ENCODE data around the gene GPR161. TPM values are rescaled to one million over a fixed set of nuclear protein-coding genes. Genes with fewer than 3 reads are reported as not detected.
A peak's percentile ranks its signal among the peaks of the same experiment; 100 is the strongest.

The GPR161 gene
- total RNA-seq, 8 experiments from 2014 or later: 2.3 to 36.7 (median 16.3) TPM

DNA sequence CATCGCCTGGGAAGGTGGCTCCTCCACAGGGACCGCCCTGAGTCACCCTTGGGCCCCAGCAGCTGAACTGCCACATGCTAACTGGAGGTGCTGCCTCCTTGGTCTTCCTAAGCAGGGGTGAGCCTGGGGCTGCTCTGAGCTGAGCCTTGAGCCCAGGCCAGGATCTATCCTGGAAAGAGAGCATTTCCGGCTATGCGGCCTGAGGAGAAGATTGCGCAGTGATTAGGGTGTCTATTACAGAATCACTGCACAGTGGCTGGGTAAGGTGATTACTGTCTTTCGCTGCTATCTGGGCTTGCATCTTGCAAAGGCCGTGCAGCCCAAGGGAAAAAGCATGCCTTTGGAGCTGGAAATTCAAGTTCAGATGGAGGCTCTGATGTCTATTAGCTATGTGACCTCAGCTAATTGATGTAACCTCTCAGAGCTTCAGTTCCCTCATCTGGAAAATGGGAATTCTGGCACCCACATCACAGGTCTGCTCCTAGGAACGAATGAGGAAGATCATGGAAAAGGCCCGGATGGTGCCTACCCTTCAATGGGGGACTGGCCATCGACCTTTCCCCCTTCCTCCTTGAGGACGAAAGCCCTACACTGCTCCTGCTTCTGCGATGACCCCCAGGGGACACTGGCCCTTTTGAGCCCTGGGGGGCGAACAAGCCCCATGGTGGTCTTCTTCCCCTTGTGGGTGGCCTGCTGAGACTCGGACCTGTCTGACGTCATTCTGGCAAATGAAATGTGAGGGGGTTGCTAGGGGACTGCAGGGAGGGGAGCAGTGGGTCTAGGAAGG is 38.0 kb downstream of the GPR161 start:
- 78 to 100% (median 88%) methylated on average over 2 to 12 of the region's 15 CpGs; no CpG with 5 or more reads in 4 of the 10 experiments for WGBS, 10 experiments
- in situ Hi-C loops (cut with MboI; ENCODE audit: low pct_unique_long_range_greater_than_20kb in 2 of 9, low sequenced_read_pairs in 9 of 9, unreplicated experiment in 9 of 9): no loop called here

GRCh38 chr1:168097921-168098528 is 38.7 kb downstream of the GPR161 start:
- ATAC-seq (replicated peaks in 6 of 8): no peak

More for the DNA sequence above, 38.0 kb downstream of the GPR161 start:
- peaks cover 0 to 6% of the 10 kb centered on the region in 2 donors for H3K4me1 ChIP-seq (replicated peaks in 1 of 2)
- no peak overlapping the region for H3K4me3 ChIP-seq
- no peak overlapping the region for H3K27ac ChIP-seq
- ATAC-seq (replicated peaks in 6 of 8): no peak

DNA sequence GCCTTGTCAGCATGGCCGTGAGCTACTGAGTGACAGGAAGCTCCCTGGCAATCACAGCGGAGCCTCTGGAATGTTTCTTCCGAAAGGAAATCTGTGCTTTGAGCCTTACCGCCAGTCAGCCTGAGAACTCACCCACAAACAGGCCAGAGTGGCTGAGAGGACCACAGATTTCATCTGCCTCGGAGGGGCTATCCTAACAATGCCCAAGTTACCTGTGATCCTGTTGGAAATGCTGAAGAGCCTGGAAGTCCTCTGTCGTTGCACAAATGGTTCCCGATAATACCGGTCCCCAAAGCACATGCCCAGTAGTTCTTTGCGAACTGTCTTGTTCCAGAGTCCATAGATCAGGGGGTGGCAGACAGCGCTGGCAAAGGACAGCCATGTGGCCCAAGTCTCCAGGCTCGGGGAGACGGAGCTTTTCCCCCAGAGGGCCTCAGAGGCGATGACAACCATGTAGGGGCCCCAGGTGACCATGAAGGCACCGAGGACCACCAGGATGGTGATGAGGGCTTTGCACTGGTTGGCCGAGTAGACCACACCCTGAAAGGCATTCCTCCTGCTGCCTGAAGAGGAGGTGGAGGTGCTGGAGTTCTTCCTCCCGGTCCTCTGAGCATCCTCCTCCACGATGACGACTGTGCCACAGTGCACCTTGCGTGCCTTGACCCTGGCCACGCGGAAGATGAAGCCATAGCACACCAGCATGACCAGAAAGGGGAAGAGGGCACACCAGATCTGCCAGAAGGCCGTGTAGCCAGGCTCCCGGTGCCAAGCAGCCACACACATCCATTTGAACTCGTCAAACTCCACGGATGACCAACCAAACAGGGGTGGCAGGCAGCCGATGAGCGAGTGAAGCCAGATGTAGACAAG is 40.2 kb downstream of the GPR161 start:
- Histone ChIP-seq H3K4me3 (no peak overlapping the region), H3K4me1 (replicated peaks in 1 of 2) (peaks cover 0 to 6% of the 10 kb centered on the region in 2 donors), H3K27ac (no peak overlapping the region)
- no peak for ATAC-seq (replicated peaks in 6 of 8)
- in situ Hi-C loops (cut with MboI; ENCODE audit: low pct_unique_long_range_greater_than_20kb in 2 of 9, low sequenced_read_pairs in 9 of 9, unreplicated experiment in 9 of 9): no loop called here
- WGBS, 10 experiments: 81 to 100% (median 92%) methylated on average over 3 to 21 of the region's 27 CpGs; no CpG with 5 or more reads in 1 of the 10 experiments

More at GRCh38 chr1:168097921-168098528, 38.7 kb downstream of the GPR161 start:
- 14 to 100% (median 89%) methylated on average over 1 to 9 of the region's 12 CpGs; no CpG with 5 or more reads in 4 of the 10 experiments for WGBS, 10 experiments
- H3K4me3 ChIP-seq: no peak overlapping the region
- peaks cover 0 to 6% of the 10 kb centered on the region in 2 donors for H3K4me1 ChIP-seq (replicated peaks in 1 of 2)
- no peak overlapping the region for H3K27ac ChIP-seq
- in situ Hi-C loops (cut with MboI; ENCODE audit: low pct_unique_long_range_greater_than_20kb in 2 of 9, low sequenced_read_pairs in 9 of 9, unreplicated experiment in 9 of 9): no loop called here

GRCh38 chr1:168095476-168095875 is 41.3 kb downstream of the GPR161 start:
- no peak overlapping the region for H3K4me3 ChIP-seq
- no peak overlapping the region for H3K27ac ChIP-seq
- peaks cover 0 to 6% of the 10 kb centered on the region in 2 donors for H3K4me1 ChIP-seq (replicated peaks in 1 of 2)
- in situ Hi-C loops (cut with MboI; ENCODE audit: low pct_unique_long_range_greater_than_20kb in 2 of 9, low sequenced_read_pairs in 9 of 9, unreplicated experiment in 9 of 9): no loop called here
- 67 to 100% (median 93%) methylated on average over 1 to 5 of the region's 6 CpGs; no CpG with 5 or more reads in 2 of the 10 experiments for WGBS, 10 experiments
- ATAC-seq (replicated peaks in 6 of 8): no peak

- 90 to 100% (median 100%) methylated on average over 1 to 4 of the region's 4 CpGs; no CpG with 5 or more reads in 6 of the 10 experiments for WGBS, 10 experiments
- H3K4me1 ChIP-seq (replicated peaks in 1 of 2): no peaks in the 10 kb centered on the region
- H3K27ac ChIP-seq: no peak overlapping the region
- in situ Hi-C loops (cut with MboI; ENCODE audit: low pct_unique_long_range_greater_than_20kb in 2 of 9, low sequenced_read_pairs in 9 of 9, unreplicated experiment in 9 of 9): no loop called here
- ATAC-seq (replicated peaks in 6 of 8): no peak
- no peak overlapping the region for H3K4me3 ChIP-seq
These were observed 43.1 kb downstream of the GPR161 start for GRCh38 chr1:168093616-168094015.

DNA sequence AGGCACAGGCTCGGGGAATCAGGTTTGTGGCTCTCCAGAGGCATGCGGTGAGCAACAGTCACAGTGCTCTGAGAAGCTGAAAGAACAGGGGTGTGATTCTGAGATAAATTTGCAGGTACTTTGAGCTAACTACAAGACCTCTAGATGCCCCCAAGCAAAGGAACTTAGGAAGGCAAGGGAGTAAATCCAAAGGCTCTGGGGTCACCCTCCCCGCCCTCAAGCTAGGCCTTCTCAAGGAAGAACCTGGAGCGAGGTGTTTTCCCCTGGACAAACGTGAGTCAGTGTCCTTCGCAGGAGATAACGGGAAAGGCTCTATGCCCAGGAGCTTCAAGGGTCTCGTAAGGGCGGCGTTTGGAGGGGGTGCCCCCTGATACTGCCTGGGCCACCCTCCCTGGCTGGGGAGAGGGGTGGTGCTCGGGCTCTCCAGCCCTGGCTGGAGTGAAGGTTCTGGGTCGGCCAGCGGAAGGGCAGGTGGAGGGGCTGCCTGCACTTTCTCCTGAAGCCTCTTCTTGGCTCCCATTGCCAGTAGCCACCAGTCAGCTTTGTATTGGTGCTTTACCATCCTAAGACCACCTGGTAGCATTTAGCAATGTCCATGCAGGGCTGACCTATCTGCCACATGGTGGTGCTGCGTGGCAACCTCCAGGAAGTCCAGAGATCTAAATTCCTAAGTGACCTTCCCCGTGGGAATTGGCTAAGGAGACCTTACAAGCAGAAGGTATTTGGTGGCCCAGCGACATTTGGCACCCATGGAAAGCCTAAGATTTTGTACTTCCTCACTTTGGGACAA is 44.0 kb downstream of the GPR161 start:
- no peaks in the 10 kb centered on the region for H3K4me1 ChIP-seq (replicated peaks in 1 of 2)
- ATAC-seq (replicated peaks in 6 of 8): peak in 3 of 8 experiments; percentile 33 to 66 (median 37)
- 40 to 95% (median 88%) methylated on average over 1 to 14 of the region's 16 CpGs; no CpG with 5 or more reads in 2 of the 10 experiments for WGBS, 10 experiments
- in situ Hi-C loops (cut with MboI; ENCODE audit: low pct_unique_long_range_greater_than_20kb in 2 of 9, low sequenced_read_pairs in 9 of 9, unreplicated experiment in 9 of 9): no loop called here
- no peak overlapping the region for H3K4me3 ChIP-seq
- no peak overlapping the region for H3K27ac ChIP-seq

- Histone ChIP-seq H3K4me3 (no peak overlapping the region), H3K4me1 (replicated peaks in 1 of 2) (no peaks in the 10 kb centered on the region), H3K27ac (no peak overlapping the region)
- in situ Hi-C loops (cut with MboI; ENCODE audit: low pct_unique_long_range_greater_than_20kb in 2 of 9, low sequenced_read_pairs in 9 of 9, unreplicated experiment in 9 of 9): no loop called here
- 7 to 100% (median 87%) methylated on average over 1 to 7 of the region's 8 CpGs for WGBS, 10 experiments
- peak in 2 of 8 experiments; percentile 21 to 29 for ATAC-seq (replicated peaks in 6 of 8)
These were observed 44.8 kb downstream of the GPR161 start for GRCh38 chr1:168091720-168092550.

GRCh38 chr1:168091063-168091462 is 45.7 kb downstream of the GPR161 start:
- no peak overlapping the region for H3K27ac ChIP-seq
- no peak for ATAC-seq (replicated peaks in 6 of 8)
- in situ Hi-C loops (cut with MboI; ENCODE audit: low pct_unique_long_range_greater_than_20kb in 2 of 9, low sequenced_read_pairs in 9 of 9, unreplicated experiment in 9 of 9): no loop called here

GRCh38 chr1:168090395-168090794 is 46.3 kb downstream of the GPR161 start:
- no peak overlapping the region for H3K27ac ChIP-seq
- H3K4me1 ChIP-seq (replicated peaks in 1 of 2): peaks cover 3% of the 10 kb centered on the region in 2 donors
- no peak for ATAC-seq (replicated peaks in 6 of 8)
- no peak overlapping the region for H3K4me3 ChIP-seq
- 70 to 96% (median 83%) methylated on average over 1 to 12 of the region's 14 CpGs; no CpG with 5 or more reads in 3 of the 10 experiments for WGBS, 10 experiments
- in situ Hi-C loops (cut with MboI; ENCODE audit: low pct_unique_long_range_greater_than_20kb in 2 of 9, low sequenced_read_pairs in 9 of 9, unreplicated experiment in 9 of 9): no loop called here

More at GRCh38 chr1:168091063-168091462, 45.7 kb downstream of the GPR161 start:
- Histone ChIP-seq H3K4me3 (no peak overlapping the region), H3K4me1 (replicated peaks in 1 of 2) (peaks cover 3% of the 10 kb centered on the region in 2 donors)
- 50 to 100% (median 90%) methylated on average over 1 to 7 of the region's 9 CpGs; no CpG with 5 or more reads in 3 of the 10 experiments for WGBS, 10 experiments

- 80 to 100% (median 98%) methylated on average over 2 of the region's 2 CpGs; no CpG with 5 or more reads in 6 of the 10 experiments for WGBS, 10 experiments
- H3K4me3 ChIP-seq: no peak overlapping the region
- ATAC-seq (replicated peaks in 6 of 8): no peak
- peaks cover 3% of the 10 kb centered on the region in 2 donors for H3K4me1 ChIP-seq (replicated peaks in 1 of 2)
- no peak overlapping the region for H3K27ac ChIP-seq
- in situ Hi-C loops (cut with MboI; ENCODE audit: low pct_unique_long_range_greater_than_20kb in 2 of 9, low sequenced_read_pairs in 9 of 9, unreplicated experiment in 9 of 9): no loop called here
These were observed 46.8 kb downstream of the GPR161 start for GRCh38 chr1:168089979-168090337.

DNA sequence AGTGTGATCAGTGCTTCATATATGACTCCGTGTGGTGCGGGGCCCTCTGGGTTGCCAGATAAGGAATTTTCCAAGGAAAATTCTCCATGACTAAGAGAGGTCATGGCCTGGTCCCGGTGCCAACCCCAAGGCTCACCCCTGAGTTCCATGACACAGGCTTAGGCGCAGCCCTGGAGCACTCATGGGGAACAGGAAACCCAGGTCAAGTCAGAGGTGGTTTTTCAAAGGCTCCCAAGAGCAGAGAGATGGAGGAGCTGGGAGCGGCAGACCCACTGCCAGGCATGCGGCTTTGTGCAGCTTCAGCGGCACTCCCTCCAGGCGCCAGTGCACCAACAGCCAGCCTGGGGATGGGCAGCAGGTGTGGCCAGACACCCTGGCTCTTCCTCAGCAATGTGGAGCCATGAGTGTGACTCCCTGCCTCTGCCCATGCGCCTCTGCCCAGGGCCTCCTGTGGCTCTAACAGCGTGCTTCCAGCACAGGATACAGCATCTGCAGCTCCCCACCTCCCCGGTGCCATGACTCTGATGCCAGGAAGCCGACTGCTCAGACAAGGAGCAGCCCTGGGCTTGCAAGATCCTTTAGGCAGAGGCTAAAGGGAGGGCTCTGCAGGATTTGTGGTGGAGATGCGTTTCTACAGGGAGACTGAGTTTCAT is 47.3 kb downstream of the GPR161 start:
- in situ Hi-C loops (cut with MboI; ENCODE audit: low pct_unique_long_range_greater_than_20kb in 2 of 9, low sequenced_read_pairs in 9 of 9, unreplicated experiment in 9 of 9): no loop called here
- no peak for ATAC-seq (replicated peaks in 6 of 8)
- WGBS, 10 experiments: 74 to 100% (median 92%) methylated on average over 1 to 11 of the region's 13 CpGs; no CpG with 5 or more reads in 3 of the 10 experiments

More for the DNA sequence above, 47.3 kb downstream of the GPR161 start:
- Histone ChIP-seq H3K4me1 (replicated peaks in 1 of 2) (peaks cover 3% of the 10 kb centered on the region in 2 donors), H3K4me3 (no peak overlapping the region), H3K27ac (no peak overlapping the region)
